Prostate gland (tissue), 2 donors: Measurements from ENCODE around the gene HMOX1.

Experiments
- POLR2A ChIP-seq: fragments of 450-650 bp; IDR thresholded peaks from one replicate; pipeline ENCODE4 v1.6.1; 2016; ENCODE audit warnings: antibody characterized with exemption, mild to moderate bottlenecking
- POLR2AphosphoS5 ChIP-seq: sonication (generic); formaldehyde crosslinking; IDR thresholded peaks from one replicate; pipeline ENCODE4 v1.6.1; 2017; ENCODE audit warnings: antibody characterized with exemption
- TF ChIP-seq, protein P1 (sequence below), 4 experiments: fragments of 200-600 bp in 2 of 4; fragments of 450-650 bp in 2 of 4; sonication (generic) in 2 of 4; IDR thresholded peaks; 1 replicate in 3 of 4; 2 replicates in 1 of 4; pipeline ENCODE4 v1.5.1; 2016 to 2019; ENCODE audit warnings: antibody characterized with exemption in 4 of 4, mild to moderate bottlenecking in 2 of 4, moderate library complexity in 2 of 4

DNA sequence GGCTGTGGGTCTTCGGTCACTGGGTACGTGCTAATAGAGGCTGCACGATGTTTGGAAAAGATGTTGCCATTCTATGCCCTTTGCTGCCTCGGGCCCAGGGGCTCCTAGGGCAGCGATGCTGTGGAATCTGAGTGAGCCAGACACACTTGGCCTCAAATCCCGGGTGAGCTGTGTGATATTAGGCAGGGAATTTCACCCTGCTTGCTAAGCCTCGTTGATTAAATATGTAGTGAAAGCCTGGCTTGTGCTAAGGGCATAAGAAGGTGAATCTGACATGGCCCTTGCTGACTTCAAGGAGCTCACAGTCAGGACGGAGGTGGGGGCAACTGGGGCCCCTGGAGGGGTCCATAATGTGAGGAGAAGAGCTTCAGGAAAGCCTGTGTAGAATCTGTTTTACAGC, 5.4 kb upstream of the HMOX1 start:
- TF ChIP-seq, protein P1, sequence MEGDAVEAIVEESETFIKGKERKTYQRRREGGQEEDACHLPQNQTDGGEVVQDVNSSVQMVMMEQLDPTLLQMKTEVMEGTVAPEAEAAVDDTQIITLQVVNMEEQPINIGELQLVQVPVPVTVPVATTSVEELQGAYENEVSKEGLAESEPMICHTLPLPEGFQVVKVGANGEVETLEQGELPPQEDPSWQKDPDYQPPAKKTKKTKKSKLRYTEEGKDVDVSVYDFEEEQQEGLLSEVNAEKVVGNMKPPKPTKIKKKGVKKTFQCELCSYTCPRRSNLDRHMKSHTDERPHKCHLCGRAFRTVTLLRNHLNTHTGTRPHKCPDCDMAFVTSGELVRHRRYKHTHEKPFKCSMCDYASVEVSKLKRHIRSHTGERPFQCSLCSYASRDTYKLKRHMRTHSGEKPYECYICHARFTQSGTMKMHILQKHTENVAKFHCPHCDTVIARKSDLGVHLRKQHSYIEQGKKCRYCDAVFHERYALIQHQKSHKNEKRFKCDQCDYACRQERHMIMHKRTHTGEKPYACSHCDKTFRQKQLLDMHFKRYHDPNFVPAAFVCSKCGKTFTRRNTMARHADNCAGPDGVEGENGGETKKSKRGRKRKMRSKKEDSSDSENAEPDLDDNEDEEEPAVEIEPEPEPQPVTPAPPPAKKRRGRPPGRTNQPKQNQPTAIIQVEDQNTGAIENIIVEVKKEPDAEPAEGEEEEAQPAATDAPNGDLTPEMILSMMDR (IDR thresholded peaks at IDR 0.05), result no peak
- TF ChIP-seq POLR2AphosphoS5 (no peak), POLR2A (no peak)
